ENCODE data around the gene CCDC106. TPM values are rescaled to one million over a fixed set of nuclear protein-coding genes. Genes with fewer than 3 reads are reported as not detected.

The CCDC106 gene
- total RNA-seq, 1 donor from 2014 or later, result 17.9 TPM

DNA sequence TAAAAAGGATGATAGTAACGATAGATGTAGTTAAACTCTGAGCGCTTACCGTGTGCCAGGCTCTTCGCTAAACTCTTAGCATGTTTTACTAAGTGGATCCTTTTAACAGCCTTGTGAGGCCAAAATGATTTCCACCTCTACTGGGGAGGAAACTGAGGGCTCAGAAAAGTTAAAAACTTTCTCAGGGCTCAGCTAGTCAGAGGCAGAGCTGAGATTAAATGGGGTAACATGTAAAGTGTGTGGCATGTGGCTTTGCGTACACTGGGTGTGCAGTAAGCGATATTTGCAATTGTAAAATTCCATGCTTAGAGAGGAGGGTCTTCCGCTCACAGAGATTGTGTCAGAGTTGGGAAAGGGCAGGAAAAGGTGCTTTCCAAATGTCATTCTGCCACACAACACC, 8.5 kb downstream of the CCDC106 start:
- DNase-seq (ENCODE audit: low read depth), result no peak
- H3K4me3 ChIP-seq (ENCODE audit: low read depth, low read length), result peak overlapping the region; percentile 87
- TF ChIP-seq, protein P1, sequence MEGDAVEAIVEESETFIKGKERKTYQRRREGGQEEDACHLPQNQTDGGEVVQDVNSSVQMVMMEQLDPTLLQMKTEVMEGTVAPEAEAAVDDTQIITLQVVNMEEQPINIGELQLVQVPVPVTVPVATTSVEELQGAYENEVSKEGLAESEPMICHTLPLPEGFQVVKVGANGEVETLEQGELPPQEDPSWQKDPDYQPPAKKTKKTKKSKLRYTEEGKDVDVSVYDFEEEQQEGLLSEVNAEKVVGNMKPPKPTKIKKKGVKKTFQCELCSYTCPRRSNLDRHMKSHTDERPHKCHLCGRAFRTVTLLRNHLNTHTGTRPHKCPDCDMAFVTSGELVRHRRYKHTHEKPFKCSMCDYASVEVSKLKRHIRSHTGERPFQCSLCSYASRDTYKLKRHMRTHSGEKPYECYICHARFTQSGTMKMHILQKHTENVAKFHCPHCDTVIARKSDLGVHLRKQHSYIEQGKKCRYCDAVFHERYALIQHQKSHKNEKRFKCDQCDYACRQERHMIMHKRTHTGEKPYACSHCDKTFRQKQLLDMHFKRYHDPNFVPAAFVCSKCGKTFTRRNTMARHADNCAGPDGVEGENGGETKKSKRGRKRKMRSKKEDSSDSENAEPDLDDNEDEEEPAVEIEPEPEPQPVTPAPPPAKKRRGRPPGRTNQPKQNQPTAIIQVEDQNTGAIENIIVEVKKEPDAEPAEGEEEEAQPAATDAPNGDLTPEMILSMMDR (conservative IDR thresholded peaks at IDR 0.05; ENCODE audit: low read depth, low read length), result no peak

DNA sequence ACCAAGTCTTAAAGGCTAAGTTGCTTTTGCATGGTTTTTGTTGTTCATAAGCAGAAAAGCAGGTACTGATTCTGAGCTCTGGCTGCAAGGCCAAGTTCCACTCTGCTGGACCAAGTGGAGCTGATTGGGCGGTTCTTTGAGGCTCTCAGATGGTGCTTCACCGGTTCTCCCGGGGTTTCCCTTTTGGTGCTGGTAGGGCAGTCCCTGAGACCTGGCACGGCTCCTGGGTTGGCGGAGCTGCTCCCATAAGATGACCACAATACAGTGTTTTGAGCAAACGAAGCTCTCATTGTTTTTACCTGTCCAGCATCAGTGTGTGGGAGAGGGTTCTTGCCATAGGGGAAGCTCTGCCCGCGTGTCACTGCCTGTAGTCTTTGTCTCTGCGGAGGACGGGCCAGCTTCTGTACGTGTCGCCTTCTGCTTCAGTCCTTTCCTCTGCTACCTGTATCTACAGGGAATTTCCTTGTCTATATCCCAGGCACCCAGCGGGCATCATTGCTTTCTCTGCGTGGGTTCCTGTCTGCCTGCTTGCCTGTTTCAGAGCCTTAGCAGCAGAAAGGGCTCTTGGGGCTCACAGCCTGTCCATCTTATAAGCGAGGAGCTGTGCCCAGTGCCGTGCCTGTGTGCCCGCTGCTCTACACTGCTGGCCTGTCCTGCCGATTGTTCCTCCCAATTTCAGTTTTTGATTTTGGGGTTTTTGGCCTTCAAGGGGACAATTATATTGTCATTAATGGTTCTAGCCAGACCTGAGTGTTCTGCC, 9.2 kb downstream of the CCDC106 start:
- no peak for DNase-seq (ENCODE audit: low read depth)
- H3K4me3 ChIP-seq (ENCODE audit: low read depth, low read length), result peak overlapping the region; percentile 87
- TF ChIP-seq, protein P1 (conservative IDR thresholded peaks at IDR 0.05; ENCODE audit: low read depth, low read length), result no peak

DNA sequence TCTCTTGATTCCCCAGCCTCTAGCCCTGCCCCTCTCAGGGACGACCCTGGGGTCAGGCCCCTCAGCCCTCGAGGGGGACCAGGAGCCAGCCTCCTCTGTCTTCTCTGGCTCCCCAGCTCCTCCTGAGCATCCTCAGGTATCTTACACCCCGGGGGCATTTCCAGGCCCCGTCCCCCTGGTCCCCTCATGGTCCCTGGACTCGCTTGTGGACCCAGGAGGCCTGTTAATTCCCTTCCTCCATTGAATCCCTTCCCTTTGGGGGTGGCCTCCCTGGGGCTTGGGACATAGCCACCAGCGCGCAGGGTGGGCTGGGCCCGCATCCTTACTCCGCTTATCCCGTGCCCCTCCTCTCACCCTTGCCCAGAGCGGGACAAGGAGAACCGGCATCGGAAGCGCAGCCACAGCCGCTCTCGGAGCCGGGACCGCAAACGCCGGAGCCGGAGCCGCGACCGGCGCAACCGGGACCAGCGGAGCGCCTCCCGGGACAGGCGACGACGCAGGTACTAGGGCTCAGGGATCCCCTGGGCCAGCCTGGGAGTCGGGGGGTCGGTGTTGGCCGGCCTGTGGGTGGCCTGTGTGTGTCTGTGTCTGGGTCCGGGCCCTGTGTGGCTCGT, 10.9 kb downstream of the CCDC106 start:
- TF ChIP-seq, protein P1 (conservative IDR thresholded peaks at IDR 0.05; ENCODE audit: low read depth, low read length), result no peak
- H3K4me3 ChIP-seq (ENCODE audit: low read depth, low read length), result no peak overlapping the region
- no peak for DNase-seq (ENCODE audit: low read depth)

DNA sequence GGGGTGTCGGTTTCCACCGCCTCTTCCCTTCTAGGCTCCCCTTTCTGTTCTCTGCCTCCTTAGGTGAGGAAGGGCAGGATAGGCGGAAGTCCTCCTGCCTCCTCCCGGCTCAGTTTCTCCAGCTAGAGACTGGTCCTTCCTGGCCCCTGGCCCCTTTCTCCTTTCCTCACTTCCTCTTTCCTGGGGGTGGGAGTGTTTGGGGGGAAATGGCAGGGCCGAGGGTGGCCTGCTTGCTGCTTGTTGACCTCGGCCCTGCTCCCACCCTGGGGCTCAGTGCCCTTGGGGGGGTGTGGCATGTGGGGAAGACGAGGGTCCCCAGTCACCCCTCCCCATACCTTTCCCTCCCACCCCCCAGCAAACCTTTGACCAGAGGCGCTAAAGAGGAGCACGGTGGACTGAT, 11.8 kb downstream of the CCDC106 start:
- DNase-seq (ENCODE audit: low read depth), result no peak
- no peak overlapping the region for H3K4me3 ChIP-seq (ENCODE audit: low read depth, low read length)
- TF ChIP-seq, protein P1 (conservative IDR thresholded peaks at IDR 0.05; ENCODE audit: low read depth, low read length), result no peak

DNA sequence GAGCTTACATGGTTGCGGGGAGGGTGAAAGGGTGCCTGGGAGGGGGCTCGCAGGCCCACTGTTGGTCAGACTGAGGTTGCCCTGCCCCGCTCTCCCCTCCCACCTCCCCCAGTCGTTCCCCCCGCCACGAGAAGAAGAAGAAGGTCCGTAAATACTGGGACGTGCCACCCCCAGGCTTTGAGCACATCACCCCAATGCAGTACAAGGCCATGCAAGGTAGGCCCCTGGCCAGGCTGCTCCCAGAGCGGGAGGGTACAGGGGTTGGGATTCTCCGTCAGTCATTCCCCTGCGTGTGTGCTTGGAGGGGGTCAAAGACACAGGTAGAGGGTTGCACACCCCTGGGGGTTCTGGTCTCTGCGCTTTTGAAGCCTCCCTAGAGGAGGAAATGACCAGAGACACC, 12.4 kb downstream of the CCDC106 start:
- H3K4me3 ChIP-seq (ENCODE audit: low read depth, low read length), result no peak overlapping the region
- no peak for DNase-seq (ENCODE audit: low read depth)
- TF ChIP-seq, protein P1 (conservative IDR thresholded peaks at IDR 0.05; ENCODE audit: low read depth, low read length), result no peak

DNA sequence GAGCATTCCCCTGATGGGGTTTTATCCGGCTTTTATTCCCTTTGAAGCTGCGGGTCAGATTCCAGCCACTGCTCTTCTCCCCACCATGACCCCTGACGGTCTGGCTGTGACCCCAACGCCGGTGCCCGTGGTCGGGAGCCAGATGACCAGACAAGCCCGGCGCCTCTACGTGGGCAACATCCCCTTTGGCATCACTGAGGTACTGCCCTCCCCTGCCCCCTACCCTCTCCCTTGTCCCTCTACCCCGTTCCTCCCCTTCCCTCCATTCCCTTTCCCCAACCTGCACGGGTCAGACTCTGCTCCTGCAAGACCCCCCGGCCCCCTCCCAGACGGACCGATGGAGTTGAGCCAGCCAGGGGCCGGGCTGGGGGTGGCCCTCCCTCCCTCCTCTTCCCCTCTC, 13.0 kb downstream of the CCDC106 start:
- no peak for DNase-seq (ENCODE audit: low read depth)
- no peak overlapping the region for H3K4me3 ChIP-seq (ENCODE audit: low read depth, low read length)
- TF ChIP-seq, protein P1 (conservative IDR thresholded peaks at IDR 0.05; ENCODE audit: low read depth, low read length), result no peak

DNA sequence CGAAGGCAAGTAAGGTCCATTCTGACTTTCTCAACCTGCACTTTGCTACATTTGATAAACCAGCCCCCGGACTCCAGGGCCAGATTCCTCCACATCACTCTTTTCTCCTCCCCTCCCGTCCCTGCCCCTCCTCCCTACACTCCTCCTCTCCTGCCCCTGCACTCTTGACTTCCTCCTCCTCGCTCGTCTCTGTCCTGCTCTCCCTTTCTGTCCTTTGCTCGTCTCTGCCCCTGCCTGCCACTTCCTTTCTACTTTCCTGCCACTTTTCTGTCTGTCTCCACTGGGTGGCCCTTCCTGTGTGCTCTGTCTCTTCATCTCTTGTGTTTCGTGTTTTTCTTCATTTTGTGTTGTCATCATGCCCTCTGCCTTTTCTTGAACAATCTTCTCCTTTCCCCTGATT, 13.8 kb downstream of the CCDC106 start:
- DNase-seq (ENCODE audit: low read depth), result no peak
- H3K4me3 ChIP-seq (ENCODE audit: low read depth, low read length), result no peak overlapping the region
- TF ChIP-seq, protein P1 (conservative IDR thresholded peaks at IDR 0.05; ENCODE audit: low read depth, low read length), result no peak

Data from epithelial cell of proximal tubule (primary cell).